K562 (cell line): ENCODE measurements around the gene ANKRD65. TPM values are rescaled to one million over a fixed set of nuclear protein-coding genes. Genes with fewer than 3 reads are reported as not detected.

Source experiments
- ARID1B ChIP-seq: fragments of 450-650 bp; IDR thresholded peaks from 2 replicates; pipeline ENCODE4 v1.6.1; 2016; ENCODE audit warnings: antibody characterized with exemption, mild to moderate bottlenecking, inconsistent platforms
- DACH1 ChIP-seq: fragments of 450-650 bp; IDR thresholded peaks from 2 replicates; pipeline ENCODE4 v1.6.1; 2018; ENCODE audit not compliant: partially characterized antibody
- FOSL1 ChIP-seq: fragments of 200-800 bp; sonication (Bioruptor generic); conservative IDR thresholded peaks from 2 replicates; pipeline ENCODE4 v1.6.1; 2016; ENCODE audit warnings: missing genetic modification characterization, missing compliant biosample characterization
- HIVEP1 ChIP-seq: fragments of 250-450 bp; sonication (Bioruptor Pico); IDR thresholded peaks from 2 replicates; pipeline ENCODE4 v1.4.0; 2020; ENCODE audit warnings: mild to moderate bottlenecking
- JUNB ChIP-seq: fragments of 450-650 bp; formaldehyde crosslinking; conservative IDR thresholded peaks from 2 replicates; pipeline ENCODE4 v1.4.0; 2020; ENCODE audit warnings: mild to moderate bottlenecking
- MCM7 ChIP-seq, 2 experiments: fragments of 450-650 bp; IDR thresholded peaks; 2 replicates each; pipeline ENCODE4 v1.6.1; 2016 to 2018
- MEF2D ChIP-seq: conservative IDR thresholded peaks from 2 replicates; pipeline ENCODE4 v1.6.1; 2016; ENCODE audit warnings: low read depth, missing genetic modification characterization, missing compliant biosample characterization
- NR2C2 ChIP-seq, 2 experiments: fragments of 200-800 bp in 1 of 2; sonication (Bioruptor generic) in 1 of 2; sonication (generic) in 1 of 2; formaldehyde crosslinking in 1 of 2; IDR thresholded peaks; 2 replicates each; pipeline versions ENCODE4 v1.6.1 to v1.8.0; 2016 to 2022; ENCODE audit warnings: mild to moderate bottlenecking in 1 of 2, missing compliant biosample characterization in 1 of 2, missing genetic modification characterization in 1 of 2, missing genetic modification reagents in 1 of 2
- POLR2H ChIP-seq: IDR thresholded peaks from 2 replicates; pipeline ENCODE4 v1.6.1; 2016; ENCODE audit warnings: missing genetic modification characterization, low read depth, mild to moderate bottlenecking, control low read depth, missing compliant biosample characterization, moderate library complexity
- SAP30 ChIP-seq: fragments of 200-600 bp; sonication (generic); IDR thresholded peaks from 2 replicates; pipeline ENCODE4 v1.6.1; 2012; ENCODE audit warnings: borderline replicate concordance, low read depth, mild to moderate bottlenecking, moderate library complexity, low read length, control low read depth, inconsistent platforms; ENCODE audit not compliant: insufficient read depth, poor library complexity, severe bottlenecking
- SREBF1 ChIP-seq: fragments of 150-350 bp; IDR thresholded peaks from 2 replicates; pipeline ENCODE4 v1.6.1; 2014; ENCODE audit warnings: antibody characterized with exemption, low read depth, low read length, borderline replicate concordance
- SRSF1 ChIP-seq: fragments of 200-400 bp; formaldehyde crosslinking; IDR thresholded peaks from 2 replicates; pipeline ENCODE4 v1.6.1; 2017; ENCODE audit warnings: mild to moderate bottlenecking, low read depth, low read length, moderate library complexity
- STAT6 ChIP-seq: sonication (generic); formaldehyde crosslinking; IDR thresholded peaks from 2 replicates; pipeline ENCODE4 v1.8.1; 2023; ENCODE audit warnings: mild to moderate bottlenecking, missing genetic modification reagents
- TOE1 ChIP-seq, 2 experiments: fragments of 450-650 bp in 1 of 2; sonication (generic) in 1 of 2; formaldehyde crosslinking in 1 of 2; IDR thresholded peaks; 2 replicates each; pipeline versions ENCODE4 v1.7.1 to v1.8.0; 2016 to 2022; ENCODE audit warnings: borderline replicate concordance in 2 of 2, mild to moderate bottlenecking in 2 of 2, antibody characterized with exemption in 1 of 2, inconsistent platforms in 1 of 2, low read depth in 1 of 2, missing genetic modification reagents in 1 of 2, moderate library complexity in 1 of 2
- ZBTB33 ChIP-seq: sonication (generic); formaldehyde crosslinking; IDR thresholded peaks from 2 replicates; pipeline ENCODE4 v1.8.1; 2023; ENCODE audit warnings: mild to moderate bottlenecking, missing genetic modification reagents
- ZBTB9 ChIP-seq: fragments of 450-650 bp; formaldehyde crosslinking; IDR thresholded peaks from 2 replicates; pipeline ENCODE4 v1.4.0; 2020; ENCODE audit warnings: mild to moderate bottlenecking, moderate library complexity
- ZNF12 ChIP-seq: sonication (generic); formaldehyde crosslinking; IDR thresholded peaks from 2 replicates; pipeline ENCODE4 v1.4.0; 2020; ENCODE audit warnings: mild to moderate bottlenecking, missing genetic modification reagents
- ZNF408 ChIP-seq: fragments of 250-450 bp; sonication (Bioruptor Pico); IDR thresholded peaks from 2 replicates; pipeline ENCODE4 v1.4.0; 2020; ENCODE audit warnings: low read depth, mild to moderate bottlenecking, moderate library complexity
- ZNF511 ChIP-seq: sonication (generic); formaldehyde crosslinking; IDR thresholded peaks from 2 replicates; pipeline ENCODE4 v1.8.0; 2022; ENCODE audit warnings: mild to moderate bottlenecking, missing genetic modification reagents
- polyA plus RNA-seq, 8 experiments: library from polyadenylated mRNA; depleted of rRNA in 4 of 8; stranded (reverse) in 5 of 8; unstranded in 3 of 8; fragments of >200 nt; fragmentation: Nextera tagmentation in 2 of 8; fragmentation: Illumina TruSeq in 1 of 8; extraction: Ambion mirVana in 2 of 8; extraction: Trizol in 1 of 8; gene quantifications; 2 replicates each; pipeline versions ENCODE4 v1.2.1 to v1.2.3, GENCODE V29; 2011 to 2014; ENCODE audit warnings: inconsistent platforms in 1 of 8, missing spikeins in 1 of 8
- total RNA-seq, 7 experiments: library from RNA; depleted of rRNA in 6 of 7; stranded (reverse); fragments of >200 nt in 6 of 7; fragmentation: Illumina TruSeq in 2 of 7; extraction: Trizol in 2 of 7; gene quantifications; 2 replicates each; pipeline versions ENCODE4 v1.2.1 to v1.2.3, GENCODE V29; 2011 to 2021; ENCODE audit warnings: low replicate concordance in 1 of 7

The ANKRD65 gene
- total and polyA plus RNA-seq, 9 of the 15 experiments (the other 6 are each of a cell fraction or from before 2014, with no cell fraction given): not detected

GRCh38 chr1:1406821-1407635, 14.0 kb downstream of the ANKRD65 start, which contains the start of gene MRPL20 (continued):
- TF ChIP-seq HIVEP1 (CRISPR knock-in tag) (0 out of 2 replicates have a peak, but pooled peaks have one; percentile 4), JUNB (CRISPR knock-in tag) (no peak), TOE1 (IDR thresholded peaks at IDR 0.05; ENCODE audit: borderline replicate concordance) (peak; percentile 56; the same call in 1 of the 2 replicates), TOE1 (CRISPR knock-in tag; IDR thresholded peaks at IDR 0.05; ENCODE audit: borderline replicate concordance, low read depth) (0 out of 2 replicates have a peak, but pooled peaks have one; percentile 14), NR2C2 (CRISPR knock-in tag; IDR thresholded peaks at IDR 0.05) (peak; percentile 100), NR2C2 (tag; IDR thresholded peaks at IDR 0.05) (peak; percentile 100), SRSF1 (peak; percentile 85; the same call in 1 of the 2 replicates), MCM7 (IDR thresholded peaks at IDR 0.05) (no peak), ARID1B (0 out of 2 replicates have a peak, but pooled peaks have one; percentile 6), ZBTB33 (CRISPR knock-in tag) (peak; percentile 71), POLR2H (peak; percentile 84), FOSL1 (no peak), ZBTB9 (CRISPR knock-in tag) (peak; percentile 45; the same call in 1 of the 2 replicates), ZNF408 (CRISPR knock-in tag) (no peak), MEF2D (tag) (no peak), DACH1 (no peak), ZNF12 (CRISPR knock-in tag) (peak; percentile 77), SREBF1 (peak; percentile 95), STAT6 (CRISPR knock-in tag) (0 out of 2 replicates have a peak, but pooled peaks have one; percentile 60), ZNF511 (CRISPR knock-in tag) (no peak; the same call in 1 of the 2 replicates), SAP30 (peak; percentile 71)
